ENCODE measurements around the gene SUSD3.

SUSD3 gene

GRCh38 chr9:93030642-93031628 lies 27.6 kb upstream of the SUSD3 start:
- DNase-seq, result no peak

- DNase-seq, result no peak
These were observed 26.7 kb upstream of the SUSD3 start for GRCh38 chr9:93031629-93032430.

- no peak for DNase-seq
These were observed 26.0 kb upstream of the SUSD3 start for GRCh38 chr9:93032545-93032944.

- DNase-seq, result no peak
These were observed 25.0 kb upstream of the SUSD3 start for GRCh38 chr9:93033531-93033930.

- DNase-seq, result no peak
These were observed 23.3 kb upstream of the SUSD3 start for GRCh38 chr9:93035106-93035660.

GRCh38 chr9:93035821-93036351 lies 22.6 kb upstream of the SUSD3 start:
- no peak for DNase-seq

- DNase-seq, result no peak
These were observed 21.5 kb upstream of the SUSD3 start for GRCh38 chr9:93036887-93037475.

GRCh38 chr9:93037476-93037971 lies 21.0 kb upstream of the SUSD3 start:
- no peak for DNase-seq

- no peak for DNase-seq
These were observed 19.6 kb upstream of the SUSD3 start for GRCh38 chr9:93038918-93039317.

- no peak for DNase-seq
These were observed 19.0 kb upstream of the SUSD3 start for GRCh38 chr9:93039456-93039855.

GRCh38 chr9:93039976-93040375 lies 18.5 kb upstream of the SUSD3 start:
- DNase-seq, result no peak

- no peak for DNase-seq
These were observed 18.1 kb upstream of the SUSD3 start for GRCh38 chr9:93040409-93040808.

GRCh38 chr9:93041108-93041802 lies 17.2 kb upstream of the SUSD3 start:
- DNase-seq, result no peak

GRCh38 chr9:93043122-93043521 lies 15.4 kb upstream of the SUSD3 start:
- no peak for DNase-seq

- no peak for DNase-seq
These were observed 13.0 kb upstream of the SUSD3 start for GRCh38 chr9:93045521-93045920.

GRCh38 chr9:93048566-93049448 lies 9.7 kb upstream of the SUSD3 start:
- DNase-seq, result no peak

GRCh38 chr9:93049491-93049890 lies 9.0 kb upstream of the SUSD3 start:
- DNase-seq, result no peak

- DNase-seq, result no peak
These were observed 8.3 kb upstream of the SUSD3 start for GRCh38 chr9:93050231-93050630.

GRCh38 chr9:93051680-93052089 lies 6.8 kb upstream of the SUSD3 start:
- DNase-seq, result no peak

GRCh38 chr9:93052791-93053540 lies 5.5 kb upstream of the SUSD3 start:
- DNase-seq, result no peak

Measured in stimulated activated CD4-positive, alpha-beta T cell treated with anti-CD3 and anti-CD28 coated beads, Interleukin-2, amount 100 ng/mL, for 48 hours (primary cell).